ENCODE data around the gene FAM118A. TPM values are rescaled to one million over a fixed set of nuclear protein-coding genes. Genes with fewer than 3 reads are reported as not detected.

The FAM118A gene
- total RNA-seq, 2 donors from 2014 or later, result 36.1 to 75.3 TPM

GRCh38 chr22:45308957-45309421 is 745 bp upstream of the FAM118A start:
- H3K9me3 ChIP-seq, result no peaks in the 10 kb centered on the region
- DNase-seq, result no peak
- peaks cover 3% of the 10 kb centered on the region for H3K4me1 ChIP-seq
- H3K9ac ChIP-seq (ENCODE audit: low read depth in 2 of 2, low read length in 2 of 2), result peak overlapping the region; percentile 80 to 91
- H3K36me3 ChIP-seq, result no peaks in the 10 kb centered on the region
- H3K4me3 ChIP-seq, result peak overlapping the region; percentile 77
- H3K27me3 ChIP-seq, result no peaks in the 10 kb centered on the region
- intact Hi-C loops (cut with DNase I), result no loop called here
- peak overlapping the region; percentile 92 for H3K27ac ChIP-seq
- no peak for TF ChIP-seq CTCF (IDR thresholded peaks at IDR 0.05)

GRCh38 chr22:45310331-45310976 is 720 bp downstream of the FAM118A start:
- DNase-seq, result no peak
- peaks cover 4% of the 10 kb centered on the region for H3K4me1 ChIP-seq
- intact Hi-C loops (cut with DNase I), result no loop called here

GRCh38 chr22:45310977-45311531 is 1.3 kb downstream of the FAM118A start:
- H3K27ac ChIP-seq, result peak overlapping the region; percentile 58
- no peaks in the 10 kb centered on the region for H3K9me3 ChIP-seq
- H3K4me1 ChIP-seq, result peaks cover 4% of the 10 kb centered on the region
- H3K4me3 ChIP-seq, result peak overlapping the region; percentile 77
- intact Hi-C loops (cut with DNase I), result no loop called here
- no peaks in the 10 kb centered on the region for H3K36me3 ChIP-seq
- TF ChIP-seq CTCF (IDR thresholded peaks at IDR 0.05), result no peak
- no peak for DNase-seq
- no peaks in the 10 kb centered on the region for H3K27me3 ChIP-seq
- H3K9ac ChIP-seq (ENCODE audit: low read depth in 2 of 2, low read length in 2 of 2), result peak overlapping the region; percentile 80 to 81

More at GRCh38 chr22:45310331-45310976, 720 bp downstream of the FAM118A start:
- Histone ChIP-seq H3K36me3 (no peaks in the 10 kb centered on the region), H3K27ac (peak overlapping the region; percentile 58), H3K4me3 (peak overlapping the region; percentile 77), H3K27me3 (no peaks in the 10 kb centered on the region), H3K9me3 (no peaks in the 10 kb centered on the region), H3K9ac (ENCODE audit: low read depth in 2 of 2, low read length in 2 of 2) (peak overlapping the region; percentile 80 to 81)
- TF ChIP-seq CTCF (IDR thresholded peaks at IDR 0.05), result no peak

- Histone ChIP-seq H3K9me3 (no peaks in the 10 kb centered on the region), H3K4me3 (no peak overlapping the region), H3K27me3 (no peaks in the 10 kb centered on the region), H3K4me1 (peaks cover 4% of the 10 kb centered on the region), H3K36me3 (no peaks in the 10 kb centered on the region), H3K27ac (no peak overlapping the region), H3K9ac (ENCODE audit: low read depth in 2 of 2, low read length in 2 of 2) (no peak overlapping the region)
- DNase-seq, result no peak
- intact Hi-C loops (cut with DNase I), result no loop called here
- no peak for TF ChIP-seq CTCF (IDR thresholded peaks at IDR 0.05)
Observed at GRCh38 chr22:45312415-45312814, 2.7 kb downstream of the FAM118A start.

- no peaks in the 10 kb centered on the region for H3K27me3 ChIP-seq
- no peak overlapping the region for H3K9ac ChIP-seq (ENCODE audit: low read depth in 2 of 2, low read length in 2 of 2)
- H3K4me1 ChIP-seq, result peaks cover 4% of the 10 kb centered on the region
- no peaks in the 10 kb centered on the region for H3K9me3 ChIP-seq
- intact Hi-C loops (cut with DNase I), result no loop called here
- TF ChIP-seq CTCF (IDR thresholded peaks at IDR 0.05), result no peak
- no peak for DNase-seq
- H3K36me3 ChIP-seq, result no peaks in the 10 kb centered on the region
- H3K27ac ChIP-seq, result no peak overlapping the region
- no peak overlapping the region for H3K4me3 ChIP-seq
Observed at GRCh38 chr22:45312856-45313255, 3.1 kb downstream of the FAM118A start.

All from colonic mucosa (tissue), 4 donors.